BE2C (cell line): ENCODE measurements around the gene PPFIBP1.
"Not testable (repeated sequence)": the region's sequence is repeated elsewhere in the genome, so short reads cannot be mapped to it uniquely, and the experiment has no call there.

ENCODE experiments used
- DNase-seq: peaks from one replicate; pipeline ENCODE4 v3.0.0-alpha.2; 2020
- H3K27me3 ChIP-seq: fragments of 250-450 bp; sonication (Bioruptor Pico); 2 replicates; pipeline ENCODE4 v1.5.1; 2020; ENCODE audit warnings: mild to moderate bottlenecking
- H3K36me3 ChIP-seq: fragments of 250-450 bp; sonication (Bioruptor Pico); 2 replicates; pipeline ENCODE4 v1.5.1; 2020; ENCODE audit warnings: mild to moderate bottlenecking
- H3K4me1 ChIP-seq: fragments of 250-450 bp; sonication (Bioruptor Pico); 2 replicates; pipeline ENCODE4 v1.5.1; 2020
- H3K4me3 ChIP-seq: 2 replicates; pipeline ENCODE4 v1.5.1; 2011; ENCODE audit warnings: low read depth, low read length
- H3K9me3 ChIP-seq: fragments of 250-450 bp; sonication (Bioruptor Pico); 2 replicates; pipeline ENCODE4 v1.5.1; 2020
- CTCF ChIP-seq: IDR thresholded peaks from 2 replicates; pipeline ENCODE4 v1.5.1; 2012; ENCODE audit warnings: mild to moderate bottlenecking, low read depth, low read length

The PPFIBP1 gene

GRCh38 chr12:27622436-27623195, 98.6 kb downstream of the PPFIBP1 start:
- TF ChIP-seq CTCF, result no peak
- Histone ChIP-seq H3K4me1 (peaks cover 8% of the 10 kb centered on the region), H3K27me3 (no peaks in the 10 kb centered on the region), H3K36me3 (no peaks in the 10 kb centered on the region), H3K4me3 (no peak overlapping the region), H3K9me3 (no peaks in the 10 kb centered on the region)
- no peak for DNase-seq

- H3K27me3 ChIP-seq, result no peaks in the 10 kb centered on the region
- H3K4me3 ChIP-seq, result no peak overlapping the region
- no peaks in the 10 kb centered on the region for H3K9me3 ChIP-seq
- peaks cover 5% of the 10 kb centered on the region for H3K4me1 ChIP-seq
- H3K36me3 ChIP-seq, result no peaks in the 10 kb centered on the region
- TF ChIP-seq CTCF, result no peak
- DNase-seq, result no peak
Observed at GRCh38 chr12:27623645-27624044, 99.6 kb downstream of the PPFIBP1 start.

- H3K4me3 ChIP-seq, result no peak overlapping the region
- no peak for DNase-seq
- H3K4me1 ChIP-seq, result no peaks in the 10 kb centered on the region
- H3K27me3 ChIP-seq, result no peaks in the 10 kb centered on the region
- H3K9me3 ChIP-seq, result no peaks in the 10 kb centered on the region
- no peak for TF ChIP-seq CTCF
- H3K36me3 ChIP-seq, result no peaks in the 10 kb centered on the region
Observed at GRCh38 chr12:27624586-27624985, 100.6 kb downstream of the PPFIBP1 start.

GRCh38 chr12:27627123-27627852, 103.3 kb downstream of the PPFIBP1 start:
- TF ChIP-seq CTCF, result no peak
- no peaks in the 10 kb centered on the region for H3K9me3 ChIP-seq
- H3K36me3 ChIP-seq, result no peaks in the 10 kb centered on the region
- no peak for DNase-seq
- no peak overlapping the region for H3K4me3 ChIP-seq
- H3K27me3 ChIP-seq, result no peaks in the 10 kb centered on the region
- H3K4me1 ChIP-seq, result no peaks in the 10 kb centered on the region

GRCh38 chr12:27627853-27628469, 104.0 kb downstream of the PPFIBP1 start:
- not testable (repeated sequence) for H3K4me1 ChIP-seq, H3K36me3 ChIP-seq, H3K9me3 ChIP-seq, H3K27me3 ChIP-seq, H3K4me3 ChIP-seq, DNase-seq

GRCh38 chr12:27630219-27630618, 106.2 kb downstream of the PPFIBP1 start:
- not testable (repeated sequence) for H3K4me3 ChIP-seq, H3K9me3 ChIP-seq, H3K27me3 ChIP-seq, H3K4me1 ChIP-seq, H3K36me3 ChIP-seq, DNase-seq

- DNase-seq, result no peak
- H3K27me3 ChIP-seq, result no peaks in the 10 kb centered on the region
- H3K9me3 ChIP-seq, result no peaks in the 10 kb centered on the region
- no peaks in the 10 kb centered on the region for H3K36me3 ChIP-seq
- TF ChIP-seq CTCF, result no peak
- no peaks in the 10 kb centered on the region for H3K4me1 ChIP-seq
- no peak overlapping the region for H3K4me3 ChIP-seq
Observed at GRCh38 chr12:27631365-27631764, 107.4 kb downstream of the PPFIBP1 start.
